Breast epithelium (tissue), 4 donors: ENCODE results near the gene SLC23A2. TPM values are rescaled to one million over a fixed set of nuclear protein-coding genes. Genes with fewer than 3 reads are reported as not detected.

Source experiments
- DNase-seq, 2 donors: peaks; one replicate each; pipeline ENCODE4 v3.0.0-alpha.2; 2019; ENCODE audit warnings: low spot score in 2 of 2
- H3K27ac ChIP-seq, 2 donors: fragments of 200-600 bp; sonication (generic) in 1 of 2; one replicate each; pipeline ENCODE4 v1.5.1; 2016 to 2019; ENCODE audit warnings: mild to moderate bottlenecking in 1 of 2
- H3K27me3 ChIP-seq, 2 donors: fragments of 200-600 bp; sonication (generic) in 1 of 2; one replicate each; pipeline versions ENCODE4 v1.5.1 to v1.6.0; 2017 to 2019; ENCODE audit warnings: control low read depth in 1 of 2, mild to moderate bottlenecking in 1 of 2
- H3K36me3 ChIP-seq: fragments of 200-600 bp; one replicate; pipeline ENCODE4 v1.5.1; 2019
- H3K4me1 ChIP-seq, 2 donors: fragments of 200-600 bp; sonication (generic); one replicate each; pipeline ENCODE4 v1.5.1; 2016 to 2019; ENCODE audit warnings: control low read depth in 1 of 2
- H3K4me3 ChIP-seq, 3 donors: fragments of 200-600 bp; sonication (generic); 1 replicate in 2 of 3; 2 replicates in 1 of 3; pipeline ENCODE4 v1.5.1; 2016 to 2019; ENCODE audit warnings: mild to moderate bottlenecking in 3 of 3, moderate library complexity in 2 of 3
- H3K9me3 ChIP-seq, 2 donors: fragments of 200-600 bp; sonication (generic) in 1 of 2; one replicate each; pipeline ENCODE4 v1.5.1; 2016 to 2019; ENCODE audit warnings: control low read depth in 1 of 2
- CTCF ChIP-seq, 3 donors: fragments of 450-650 bp; IDR thresholded peaks; one replicate each; pipeline ENCODE4 v1.5.1; 2016 to 2017; ENCODE audit warnings: antibody characterized with exemption in 3 of 3, mild to moderate bottlenecking in 3 of 3, moderate library complexity in 3 of 3
- POLR2A ChIP-seq: fragments of 450-650 bp; IDR thresholded peaks from one replicate; pipeline ENCODE4 v1.6.1; 2016; ENCODE audit warnings: antibody characterized with exemption, mild to moderate bottlenecking, moderate library complexity
- POLR2AphosphoS5 ChIP-seq, 3 donors: sonication (generic); formaldehyde crosslinking; IDR thresholded peaks; one replicate each; pipeline ENCODE4 v1.6.1; 2017; ENCODE audit warnings: antibody characterized with exemption in 3 of 3
- intact Hi-C: fragments of 100-400 bp; cut with DNase I; formaldehyde crosslinking; loops from one replicate; pipeline ENCODE4 v1.15.1; 2023; ENCODE audit warnings: low total_unique reads
- total RNA-seq, 3 donors: library from RNA; depleted of rRNA; stranded (reverse); fragments of >200 nt; gene quantifications; one replicate each; pipeline ENCODE4 v1.1.0, GENCODE V29; 2016

Gene SLC23A2
- total RNA-seq, result 10 to 100 TPM; 14.6 to 18.6 (median 15.4) TPM

GRCh38 chr20:5001174-5002076 is at the start of gene SLC23A2:
SLC23A2 (minus strand) TSS chr20:5001510; CDS start chr20:4932562, 68,948 bp downstream.
- intact Hi-C loops, result no loop called here
- TF ChIP-seq POLR2A, result no peak
- no peak for TF ChIP-seq POLR2AphosphoS5 (IDR thresholded peaks at IDR 0.05)
- no peak for TF ChIP-seq CTCF (IDR thresholded peaks at IDR 0.05)
- Histone ChIP-seq H3K27ac (peak within 1 kb of the TSS; percentile 52 to 63), H3K9me3 (no peaks in the 10 kb centered on the region), H3K27me3 (no peaks in the 10 kb centered on the region), H3K4me1 (peaks cover 3 to 4% of the 10 kb centered on the region in 2 donors), H3K4me3 (peak within 1 kb of the TSS; percentile 86 to 96 (median 89)), H3K36me3 (no peaks in the 10 kb centered on the region)
- no peak for DNase-seq

- intact Hi-C loops, result no loop called here
- no peak for TF ChIP-seq CTCF (IDR thresholded peaks at IDR 0.05)
- no peak for TF ChIP-seq POLR2AphosphoS5 (IDR thresholded peaks at IDR 0.05)
- no peak for TF ChIP-seq POLR2A
- no peaks in the 10 kb centered on the region for H3K4me1 ChIP-seq
- H3K36me3 ChIP-seq, result no peaks in the 10 kb centered on the region
- no peak overlapping the region for H3K4me3 ChIP-seq
- no peak for DNase-seq
- H3K27ac ChIP-seq, result no peak overlapping the region
- H3K27me3 ChIP-seq, result no peaks in the 10 kb centered on the region
- no peaks in the 10 kb centered on the region for H3K9me3 ChIP-seq
Measured at GRCh38 chr20:5046656-5047339, 45.5 kb upstream of the SLC23A2 start.

- no peak for TF ChIP-seq POLR2A
- no peak for TF ChIP-seq POLR2AphosphoS5 (IDR thresholded peaks at IDR 0.05)
- TF ChIP-seq CTCF (IDR thresholded peaks at IDR 0.05), result no peak
- Histone ChIP-seq H3K4me3 (no peak overlapping the region), H3K27me3 (no peaks in the 10 kb centered on the region)
Measured at GRCh38 chr20:5045906-5046305, 44.6 kb upstream of the SLC23A2 start.

GRCh38 chr20:5044075-5044620 is 42.8 kb upstream of the SLC23A2 start:
- DNase-seq, result no peak
- Histone ChIP-seq H3K27me3 (no peaks in the 10 kb centered on the region), H3K36me3 (no peaks in the 10 kb centered on the region), H3K4me1 (no peaks in the 10 kb centered on the region), H3K4me3 (no peak overlapping the region), H3K27ac (no peak overlapping the region), H3K9me3 (no peaks in the 10 kb centered on the region)
- TF ChIP-seq POLR2A, result no peak
- no peak for TF ChIP-seq CTCF (IDR thresholded peaks at IDR 0.05)
- TF ChIP-seq POLR2AphosphoS5 (IDR thresholded peaks at IDR 0.05), result no peak
- intact Hi-C loops, result no loop called here

More at GRCh38 chr20:5045906-5046305, 44.6 kb upstream of the SLC23A2 start:
- no peaks in the 10 kb centered on the region for H3K4me1 ChIP-seq
- no peaks in the 10 kb centered on the region for H3K36me3 ChIP-seq
- no peak overlapping the region for H3K27ac ChIP-seq
- no peaks in the 10 kb centered on the region for H3K9me3 ChIP-seq
- intact Hi-C loops, result no loop called here
- DNase-seq, result no peak

- Histone ChIP-seq H3K27ac (no peak overlapping the region), H3K27me3 (no peaks in the 10 kb centered on the region), H3K36me3 (no peaks in the 10 kb centered on the region), H3K9me3 (no peaks in the 10 kb centered on the region), H3K4me1 (no peaks in the 10 kb centered on the region), H3K4me3 (no peak overlapping the region)
- intact Hi-C loops, result no loop called here
- TF ChIP-seq POLR2AphosphoS5 (IDR thresholded peaks at IDR 0.05), result no peak
- no peak for TF ChIP-seq POLR2A
- TF ChIP-seq CTCF (IDR thresholded peaks at IDR 0.05), result no peak
- DNase-seq, result no peak
Measured at GRCh38 chr20:5041433-5041832, 40.1 kb upstream of the SLC23A2 start.
